HG03280 (cell line): ENCODE data around the gene GFRA4.

Source experiments
- ATAC-seq: cut with Tn5 transposase; IDR thresholded peaks from one replicate; pipeline ENCODE4 v1.9.1; 2021; ENCODE audit warnings: mild to moderate bottlenecking, moderate library complexity; ENCODE audit not compliant: unreplicated experiment

Gene GFRA4, protein sequence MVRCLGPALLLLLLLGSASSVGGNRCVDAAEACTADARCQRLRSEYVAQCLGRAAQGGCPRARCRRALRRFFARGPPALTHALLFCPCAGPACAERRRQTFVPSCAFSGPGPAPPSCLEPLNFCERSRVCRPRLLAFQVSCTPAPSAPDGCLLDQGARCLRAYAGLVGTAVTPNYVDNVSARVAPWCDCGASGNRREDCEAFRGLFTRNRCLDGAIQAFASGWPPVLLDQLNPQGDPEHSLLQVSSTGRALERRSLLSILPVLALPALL

DNA sequence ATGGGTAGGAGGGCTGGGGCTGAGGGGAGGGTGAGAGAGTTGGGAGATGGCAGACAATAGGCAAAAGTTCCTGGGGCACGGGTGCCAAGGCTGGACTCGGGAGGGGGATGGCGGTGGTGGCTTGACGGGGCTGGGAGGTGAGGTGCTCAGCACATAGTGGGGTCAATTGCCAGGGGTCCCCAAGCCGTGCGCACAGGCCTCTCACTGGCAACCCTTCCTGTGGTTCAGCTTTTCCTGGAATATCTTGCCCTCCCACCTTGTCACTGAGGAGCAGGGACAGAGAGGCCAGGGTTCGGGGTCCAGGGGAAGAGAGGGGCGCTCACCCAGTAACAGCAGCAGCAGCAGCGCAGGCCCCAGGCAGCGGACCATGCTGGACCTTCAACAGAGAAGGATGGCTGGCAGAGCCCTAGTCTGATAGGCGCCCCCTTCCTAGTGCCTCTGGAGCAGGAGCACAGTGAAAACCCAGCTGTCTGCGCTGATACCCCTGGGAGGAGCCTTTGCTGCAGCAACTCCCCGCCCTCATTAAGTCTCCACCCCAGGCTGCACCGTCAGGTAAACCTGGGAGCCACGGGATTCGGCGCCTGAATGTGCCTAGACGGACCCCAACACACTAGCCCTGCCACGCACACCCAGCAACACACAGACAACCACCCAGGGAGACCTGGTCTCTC, at the start of gene GFRA4:
GFRA4 (minus strand) TSS at position 369 of the 671 bp plus-strand sequence; CDS start at position 369, 0 bp downstream.
- no peak for ATAC-seq

DNA sequence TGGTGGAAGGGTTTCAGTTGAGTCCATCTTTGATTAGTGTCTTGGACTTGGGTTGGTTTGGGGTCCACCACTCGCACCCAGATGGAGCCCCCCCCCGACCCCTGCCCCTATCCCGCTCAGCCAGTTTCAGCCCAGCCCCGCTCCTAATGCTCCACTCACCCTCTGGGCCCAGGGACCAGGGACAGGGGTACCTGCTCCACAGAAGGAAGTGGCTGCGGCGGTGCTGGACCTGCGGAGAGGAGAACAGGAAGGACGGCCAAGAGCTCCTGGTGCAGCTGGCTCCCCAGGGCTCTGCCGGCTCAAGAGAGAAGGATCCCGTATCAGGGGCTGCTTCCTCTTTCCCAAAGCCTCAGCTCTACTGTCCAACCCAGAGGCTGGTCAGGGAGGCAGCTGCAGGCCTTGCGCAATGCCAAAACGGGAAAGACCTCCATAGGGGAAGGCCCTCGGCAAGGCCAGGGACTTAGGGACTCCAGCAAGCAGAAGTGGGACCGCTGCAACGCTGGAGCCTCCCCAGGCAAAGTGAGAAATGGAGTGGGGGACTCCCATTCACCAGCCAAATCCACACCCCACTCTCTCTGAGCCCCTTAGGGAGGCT, 49.2 kb upstream of the GFRA4 start, which contains the start of gene SIGLEC1:
SIGLEC1 (minus strand) TSS at position 322 of the 595 bp plus-strand sequence. CDS start 5,472 bp downstream, outside the sequence.
- ATAC-seq, result no peak

DNA sequence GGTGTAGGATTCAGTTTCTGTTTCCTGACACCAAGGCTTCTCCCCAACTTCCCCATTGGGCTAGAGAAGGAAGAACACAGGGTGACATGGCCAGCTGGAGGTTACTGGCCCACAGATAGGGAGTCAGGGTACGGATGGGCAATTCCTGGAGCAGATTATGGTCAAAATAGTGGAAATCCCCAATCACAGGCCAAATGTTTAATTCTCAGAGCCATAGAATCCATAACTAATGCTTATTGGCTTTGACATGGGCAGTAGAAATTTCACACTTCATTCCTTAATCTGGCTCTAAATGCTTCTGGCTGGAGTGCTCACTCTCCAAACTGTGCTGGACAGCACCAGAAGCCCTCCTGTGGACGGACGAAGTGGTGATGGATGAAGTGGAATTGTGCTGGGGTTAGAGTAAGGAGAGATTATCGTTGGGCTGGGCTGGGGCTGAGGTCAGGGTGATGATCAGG, 48.3 kb upstream of the GFRA4 start:
- no peak for ATAC-seq

- ATAC-seq, result no peak
These were observed 47.7 kb upstream of the GFRA4 start for GRCh38 chr20:3710703-3711483.

DNA sequence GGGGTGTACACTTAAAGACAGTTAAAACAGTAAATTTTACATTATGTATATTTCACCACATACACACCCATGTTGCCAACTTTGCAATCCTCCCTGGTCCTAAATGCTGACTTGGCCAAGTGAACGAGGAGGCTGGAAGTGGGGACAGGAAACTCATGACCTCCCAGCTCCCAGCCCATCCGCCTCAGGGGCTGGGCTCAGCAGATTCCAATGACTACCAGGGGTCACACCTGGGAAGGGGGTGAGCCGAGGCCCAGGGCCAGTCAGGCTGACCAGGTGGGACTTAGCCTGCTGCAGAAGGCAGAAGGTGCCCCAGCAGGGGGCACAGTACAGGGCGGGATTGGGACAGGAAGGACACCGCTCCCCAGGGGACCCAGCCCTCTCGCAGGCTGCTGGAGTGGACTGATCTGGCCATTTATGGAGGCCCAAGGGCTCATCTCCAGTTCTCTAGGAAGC, 46.8 kb upstream of the GFRA4 start:
- no peak for ATAC-seq

DNA sequence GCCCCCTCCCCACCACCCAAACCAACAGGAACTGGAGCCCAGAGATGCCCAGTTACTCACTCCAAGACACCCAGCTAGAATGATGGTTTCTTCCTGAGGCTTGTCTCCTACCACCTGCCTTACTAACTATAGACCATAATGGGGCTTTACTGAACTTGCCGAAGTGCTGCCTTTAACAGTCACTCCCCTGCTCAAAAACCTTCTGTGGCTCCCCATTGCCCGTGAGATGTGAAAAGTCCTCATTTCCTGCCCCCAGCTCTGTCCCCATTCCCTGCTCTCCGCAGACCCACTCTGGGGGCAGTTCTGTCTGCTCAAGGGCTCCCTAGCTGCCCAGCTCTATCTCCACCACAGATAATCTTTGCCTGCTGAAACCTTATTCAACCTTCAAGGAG, 44.3 kb upstream of the GFRA4 start:
- ATAC-seq, result no peak

DNA sequence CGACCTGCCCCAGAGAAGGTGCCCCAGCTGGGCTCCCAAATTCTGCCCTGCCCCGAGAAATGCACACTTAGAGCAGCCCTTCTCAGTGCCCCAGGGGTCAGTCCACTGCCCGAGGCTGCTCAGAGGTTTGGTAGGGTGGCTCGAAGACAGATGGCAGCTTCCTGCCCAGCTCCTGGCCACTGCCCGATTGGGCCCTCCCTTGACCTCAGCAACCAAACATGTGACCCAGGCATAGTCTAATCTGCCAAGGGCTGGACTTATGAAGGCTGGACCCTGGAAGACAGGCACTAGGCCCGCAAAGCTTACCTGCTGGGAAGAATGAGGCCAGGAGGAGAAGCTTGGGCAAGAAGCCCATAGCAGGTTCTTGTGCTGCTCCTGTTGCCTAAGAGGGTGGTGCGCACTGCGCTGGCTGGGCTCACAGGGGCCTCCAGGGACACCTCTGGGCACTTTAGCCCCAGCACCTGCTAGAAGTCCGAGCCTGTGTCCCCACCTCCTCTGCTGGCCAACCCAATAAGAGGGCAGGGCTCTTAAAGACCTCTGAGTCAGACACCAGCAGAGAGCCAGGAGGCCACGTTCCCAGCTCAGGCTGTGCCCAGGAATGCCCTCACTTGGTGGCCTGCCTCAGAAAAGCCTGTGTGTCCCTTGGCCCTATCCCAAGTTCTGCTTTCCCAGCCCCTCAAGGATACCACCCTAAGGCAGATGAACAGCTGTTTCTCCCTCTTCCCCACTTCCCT, 43.7 kb upstream of the GFRA4 start:
- ATAC-seq, result no peak

GRCh38 chr20:3705970-3706739, 43.0 kb upstream of the GFRA4 start:
- no peak for ATAC-seq

- ATAC-seq, result no peak
These were observed 42.3 kb upstream of the GFRA4 start for GRCh38 chr20:3705491-3705969.

DNA sequence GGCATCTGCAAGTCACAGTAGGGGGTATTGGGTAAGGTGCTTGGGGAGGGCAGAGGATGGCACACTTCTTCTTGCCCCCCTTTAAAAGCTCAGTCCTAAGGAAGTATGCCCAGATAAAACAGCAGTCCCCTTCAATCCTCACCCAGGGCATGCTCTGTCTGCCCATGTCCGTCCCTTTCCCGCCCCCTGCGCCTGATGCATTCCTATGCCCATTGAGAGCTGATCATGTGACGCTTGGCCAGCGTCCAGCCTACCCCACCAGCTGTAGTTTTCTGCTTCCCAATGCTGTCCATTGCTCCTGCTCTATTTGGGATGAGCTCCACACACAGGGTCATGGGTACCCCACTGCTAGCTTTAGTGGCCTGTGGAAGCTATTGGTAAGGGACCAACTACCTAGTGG, 40.9 kb upstream of the GFRA4 start:
- ATAC-seq, result no peak

DNA sequence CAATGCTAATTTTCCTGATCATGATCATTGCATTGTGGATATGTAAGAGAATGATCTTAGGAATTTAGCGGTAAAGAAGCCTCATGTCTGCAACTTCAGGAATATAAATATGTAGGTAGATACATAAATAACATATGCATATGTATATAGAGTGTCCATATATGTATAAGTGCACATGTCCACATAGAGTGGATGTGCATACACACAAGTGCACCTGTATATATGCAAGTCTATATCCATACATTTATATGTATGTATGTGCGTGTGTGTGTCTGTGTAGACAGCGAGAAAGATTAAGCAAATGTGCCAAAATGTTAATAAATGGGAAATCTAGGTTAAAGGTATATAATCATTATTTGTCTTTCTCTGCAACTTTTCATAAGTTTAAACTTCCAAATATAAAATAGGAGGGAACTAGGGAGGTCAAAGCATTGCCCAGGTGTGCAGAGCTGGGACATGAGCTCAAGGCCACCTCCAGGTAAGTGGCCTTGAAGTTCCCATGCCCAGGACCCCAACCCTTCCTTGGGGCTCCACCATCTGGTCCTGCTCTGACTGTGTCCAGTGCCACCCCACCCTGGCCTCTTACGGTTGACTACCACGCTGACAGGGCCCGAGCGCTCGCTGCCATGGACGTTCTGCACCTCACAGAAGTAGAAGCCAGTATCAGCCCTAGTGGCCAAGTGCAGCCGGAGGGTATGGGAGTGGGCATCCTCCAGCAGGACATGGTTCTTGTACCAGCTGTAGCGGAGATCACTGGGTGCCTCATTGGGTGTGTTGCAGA, 39.6 kb upstream of the GFRA4 start:
- ATAC-seq, result no peak

GRCh38 chr20:3701061-3701998, 38.1 kb upstream of the GFRA4 start:
- ATAC-seq, result no peak

DNA sequence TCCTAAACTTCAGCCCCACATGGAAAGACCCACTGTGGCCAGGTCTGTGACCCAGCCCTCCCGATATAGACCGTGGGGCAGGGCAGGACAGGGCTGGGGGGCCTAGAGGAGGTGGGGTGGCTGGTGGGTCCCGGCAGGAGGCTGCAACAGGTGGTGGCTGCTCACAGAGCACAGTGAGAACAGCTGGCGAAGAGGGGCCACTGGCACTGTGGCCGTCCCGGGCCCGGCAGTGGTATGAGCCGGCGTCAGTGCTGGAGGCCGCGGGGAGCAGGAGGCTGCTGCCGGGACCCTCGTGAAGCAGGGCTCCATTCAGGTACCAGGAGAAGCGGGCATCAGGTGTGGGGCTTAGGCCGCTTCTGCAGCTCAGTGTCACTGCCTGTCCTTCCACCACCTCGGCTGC, 35.8 kb upstream of the GFRA4 start:
- no peak for ATAC-seq

GRCh38 chr20:3698591-3699001, 35.4 kb upstream of the GFRA4 start:
- ATAC-seq, result no peak

DNA sequence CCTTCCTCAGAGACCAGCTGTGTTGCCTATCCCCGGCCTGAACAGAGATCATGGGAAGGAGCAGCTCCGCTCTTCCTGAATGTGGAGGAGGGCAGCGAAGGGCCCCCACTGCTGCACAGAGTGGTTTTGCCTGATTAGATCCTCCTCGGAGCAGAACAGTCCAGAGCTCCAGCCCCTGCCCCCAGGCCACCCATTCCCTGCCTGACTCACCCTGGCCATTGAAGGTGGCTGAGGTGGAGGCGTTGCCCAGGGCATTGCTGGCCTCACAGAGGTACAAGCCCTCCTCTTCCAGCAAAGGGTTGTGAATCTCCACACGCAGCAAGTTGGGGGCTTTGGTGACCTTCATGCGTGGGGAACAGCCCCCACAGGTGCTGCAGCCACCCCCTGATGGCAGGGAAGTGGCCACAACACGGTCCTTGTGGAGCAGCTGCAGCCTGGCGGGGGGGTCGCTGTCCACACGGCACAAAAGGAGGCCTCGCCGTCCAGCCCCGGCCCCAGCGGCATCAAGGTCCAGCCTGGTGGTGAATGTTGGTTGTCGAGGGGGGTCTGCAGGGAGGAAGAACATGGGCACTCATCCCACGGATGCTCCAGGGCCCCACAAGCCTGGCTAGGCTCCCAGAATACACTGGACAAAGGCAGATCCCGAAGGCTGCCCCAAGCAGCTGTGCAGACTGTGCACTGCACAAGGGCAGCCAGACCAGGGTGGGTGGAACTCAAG, 34.5 kb upstream of the GFRA4 start:
- no peak for ATAC-seq

- ATAC-seq, result no peak
These were observed 33.8 kb upstream of the GFRA4 start for GRCh38 chr20:3696745-3697587.
